GM19395 (cell line): ENCODE measurements around the gene NCKIPSD.

Source experiments
- ATAC-seq: cut with Tn5 transposase; IDR thresholded peaks from one replicate; pipeline ENCODE4 v1.9.1; 2021; ENCODE audit warnings: mild to moderate bottlenecking, moderate library complexity; ENCODE audit not compliant: unreplicated experiment

NCKIPSD gene

GRCh38 chr3:48697952-48698351 is 12.2 kb upstream of the NCKIPSD start:
- no peak for ATAC-seq

GRCh38 chr3:48696601-48697000 is 10.9 kb upstream of the NCKIPSD start:
- no peak for ATAC-seq

GRCh38 chr3:48696156-48696555 is 10.4 kb upstream of the NCKIPSD start:
- ATAC-seq, result no peak

- no peak for ATAC-seq
Measured at GRCh38 chr3:48695393-48695753, 9.7 kb upstream of the NCKIPSD start.

GRCh38 chr3:48694610-48695392 is 9.1 kb upstream of the NCKIPSD start:
- no peak for ATAC-seq

GRCh38 chr3:48693826-48694225 is 8.1 kb upstream of the NCKIPSD start:
- no peak for ATAC-seq

GRCh38 chr3:48692551-48692950 is 6.8 kb upstream of the NCKIPSD start:
- no peak for ATAC-seq

- no peak for ATAC-seq
Measured at GRCh38 chr3:48690846-48691458, 5.2 kb upstream of the NCKIPSD start.

GRCh38 chr3:48689384-48689783 is 3.7 kb upstream of the NCKIPSD start:
- no peak for ATAC-seq

GRCh38 chr3:48688737-48689075 is 3.0 kb upstream of the NCKIPSD start:
- no peak for ATAC-seq

- no peak for ATAC-seq
Measured at GRCh38 chr3:48688032-48688736, 2.5 kb upstream of the NCKIPSD start.

- no peak for ATAC-seq
Measured at GRCh38 chr3:48687220-48687678, 1.5 kb upstream of the NCKIPSD start.

- no peak for ATAC-seq
Measured at GRCh38 chr3:48686538-48687219, 964 bp upstream of the NCKIPSD start.

GRCh38 chr3:48685293-48685602 is 467 bp downstream of the NCKIPSD start:
- no peak for ATAC-seq

GRCh38 chr3:48684480-48685143 is 1.1 kb downstream of the NCKIPSD start:
- ATAC-seq, result no peak

- no peak for ATAC-seq
Measured at GRCh38 chr3:48684054-48684349, 1.7 kb downstream of the NCKIPSD start.

GRCh38 chr3:48682786-48683185 is 2.9 kb downstream of the NCKIPSD start:
- ATAC-seq, result no peak

GRCh38 chr3:48681974-48682610 is 3.6 kb downstream of the NCKIPSD start:
- ATAC-seq, result no peak

GRCh38 chr3:48681541-48681880 is 4.2 kb downstream of the NCKIPSD start:
- ATAC-seq, result no peak

- ATAC-seq, result no peak
Measured at GRCh38 chr3:48680811-48681540, 4.7 kb downstream of the NCKIPSD start.
